Neural crest cell (in vitro differentiated cells): ENCODE data around the gene ATP13A1. TPM values are rescaled to one million over a fixed set of nuclear protein-coding genes. Genes with fewer than 3 reads are reported as not detected.
A peak's percentile ranks its signal among the peaks of the same experiment; 100 is the strongest.

Experiments used
- DNase-seq: peaks from one replicate; pipeline ENCODE4 v3.0.0; 2021; ENCODE audit warnings: low read depth, mixed read lengths, low spot score
- H3K27ac Mint-ChIP-seq: one replicate; pipeline ENCODE4 v1.8.0; 2021; ENCODE audit warnings: mild to moderate bottlenecking, mixed read lengths; ENCODE audit not compliant: unreplicated experiment
- H3K27me3 Mint-ChIP-seq: 2 replicates; pipeline ENCODE4 v1.8.0; 2021; ENCODE audit warnings: low read depth, mild to moderate bottlenecking, mixed read lengths
- H3K36me3 Mint-ChIP-seq: 2 replicates; pipeline ENCODE4 v1.8.0; 2021; ENCODE audit warnings: low read depth, mild to moderate bottlenecking, mixed read lengths
- H3K4me1 Mint-ChIP-seq: 2 replicates; pipeline ENCODE4 v1.8.0; 2021; ENCODE audit warnings: mixed read lengths
- H3K4me3 Mint-ChIP-seq: one replicate; pipeline ENCODE4 v1.8.0; 2021; ENCODE audit warnings: mild to moderate bottlenecking, mixed read lengths
- H3K9me3 Mint-ChIP-seq: 2 replicates; pipeline ENCODE4 v1.8.0; 2021; ENCODE audit warnings: mixed read lengths
- total RNA-seq: library from RNA; stranded (reverse); gene quantifications from 2 replicates; pipeline ENCODE4 v1.2.1, GENCODE V29; 2021
- TF ChIP-seq, protein P1 (sequence below): fragments of 200-600 bp; sonication (generic); conservative IDR thresholded peaks from 2 replicates; pipeline ENCODE4 v1.5.0; 2021; ENCODE audit warnings: antibody characterized with exemption, mild to moderate bottlenecking

Gene ATP13A1
- total RNA-seq, 1 donor from 2014 or later, result 75.1 TPM

DNA sequence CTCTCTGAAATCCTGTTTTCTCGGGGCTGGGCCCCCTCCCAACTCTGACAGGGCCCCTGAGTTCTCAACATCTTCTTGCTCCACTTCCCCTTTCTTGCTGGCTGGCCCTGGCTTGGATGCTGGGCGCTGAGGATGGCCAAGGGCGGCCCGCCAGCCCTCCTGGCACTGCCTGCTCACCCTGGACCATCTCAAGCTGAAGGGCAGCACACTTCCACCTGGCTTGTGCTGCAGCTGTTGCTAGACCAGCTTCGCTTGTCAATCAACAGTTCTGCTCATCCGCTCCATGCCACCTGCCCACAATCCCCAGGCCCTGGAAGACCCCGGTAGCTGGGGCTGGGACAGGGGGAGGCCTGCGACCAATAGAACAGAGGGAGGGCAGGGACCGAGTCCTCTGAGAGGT is 13.1 kb downstream of the ATP13A1 start:
- H3K9me3 Mint-ChIP-seq, result no peaks in the 10 kb centered on the region
- H3K4me1 Mint-ChIP-seq, result no peaks in the 10 kb centered on the region
- DNase-seq, result no peak
- H3K27me3 Mint-ChIP-seq, result no peaks in the 10 kb centered on the region
- H3K27ac Mint-ChIP-seq, result no peak overlapping the region
- TF ChIP-seq, protein P1, sequence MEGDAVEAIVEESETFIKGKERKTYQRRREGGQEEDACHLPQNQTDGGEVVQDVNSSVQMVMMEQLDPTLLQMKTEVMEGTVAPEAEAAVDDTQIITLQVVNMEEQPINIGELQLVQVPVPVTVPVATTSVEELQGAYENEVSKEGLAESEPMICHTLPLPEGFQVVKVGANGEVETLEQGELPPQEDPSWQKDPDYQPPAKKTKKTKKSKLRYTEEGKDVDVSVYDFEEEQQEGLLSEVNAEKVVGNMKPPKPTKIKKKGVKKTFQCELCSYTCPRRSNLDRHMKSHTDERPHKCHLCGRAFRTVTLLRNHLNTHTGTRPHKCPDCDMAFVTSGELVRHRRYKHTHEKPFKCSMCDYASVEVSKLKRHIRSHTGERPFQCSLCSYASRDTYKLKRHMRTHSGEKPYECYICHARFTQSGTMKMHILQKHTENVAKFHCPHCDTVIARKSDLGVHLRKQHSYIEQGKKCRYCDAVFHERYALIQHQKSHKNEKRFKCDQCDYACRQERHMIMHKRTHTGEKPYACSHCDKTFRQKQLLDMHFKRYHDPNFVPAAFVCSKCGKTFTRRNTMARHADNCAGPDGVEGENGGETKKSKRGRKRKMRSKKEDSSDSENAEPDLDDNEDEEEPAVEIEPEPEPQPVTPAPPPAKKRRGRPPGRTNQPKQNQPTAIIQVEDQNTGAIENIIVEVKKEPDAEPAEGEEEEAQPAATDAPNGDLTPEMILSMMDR, result no peak
- peaks cover 11% of the 10 kb centered on the region for H3K36me3 Mint-ChIP-seq
- H3K4me3 Mint-ChIP-seq, result no peak overlapping the region

DNA sequence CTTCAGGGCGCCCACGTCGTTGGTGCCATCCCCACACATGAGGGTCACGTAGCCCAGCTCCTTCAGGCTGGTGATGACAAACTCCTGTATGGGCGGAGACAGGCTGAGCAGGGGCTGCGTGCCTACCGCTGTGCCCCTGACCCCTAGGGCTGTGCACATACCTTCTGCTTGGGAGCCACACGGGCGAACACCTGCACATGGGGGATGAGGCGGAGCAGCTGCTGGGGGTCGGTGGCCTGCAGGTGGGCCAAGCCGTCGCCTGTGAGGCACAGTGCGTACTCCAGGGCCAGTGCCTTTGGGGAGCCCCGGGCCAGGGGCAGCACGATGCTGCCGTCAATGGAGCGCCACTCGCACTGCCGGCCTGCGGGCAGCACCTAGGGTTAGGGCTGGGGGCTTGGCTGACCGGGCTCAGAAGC is 13.9 kb downstream of the ATP13A1 start:
- peaks cover 11% of the 10 kb centered on the region for H3K36me3 Mint-ChIP-seq
- no peaks in the 10 kb centered on the region for H3K27me3 Mint-ChIP-seq
- H3K4me1 Mint-ChIP-seq, result no peaks in the 10 kb centered on the region
- H3K4me3 Mint-ChIP-seq, result no peak overlapping the region
- TF ChIP-seq, protein P1, result no peak
- DNase-seq, result no peak
- H3K27ac Mint-ChIP-seq, result no peak overlapping the region
- H3K9me3 Mint-ChIP-seq, result no peaks in the 10 kb centered on the region

DNA sequence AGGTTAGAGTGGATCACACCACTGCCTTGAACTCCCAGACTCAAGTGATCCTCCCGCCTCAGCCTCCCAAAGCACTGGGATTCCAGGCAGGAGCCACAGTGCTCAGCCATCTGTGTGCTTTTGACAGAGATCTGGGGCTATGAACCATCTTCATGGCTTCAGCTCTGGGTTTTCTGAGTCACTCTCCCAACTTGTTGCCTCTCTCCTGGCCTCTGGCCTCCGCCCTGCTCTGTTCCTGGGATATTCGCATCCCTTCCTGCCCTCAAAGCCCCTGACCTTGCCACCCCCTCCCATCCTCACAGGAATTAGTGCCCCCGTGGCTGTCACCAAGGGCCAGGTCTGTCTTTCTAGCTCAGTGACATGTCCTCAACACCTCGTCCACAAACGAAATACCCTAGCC is 14.3 kb downstream of the ATP13A1 start:
- Mint-ChIP-seq H3K27me3 (no peaks in the 10 kb centered on the region), H3K4me3 (peak overlapping the region; percentile 24), H3K4me1 (no peaks in the 10 kb centered on the region), H3K9me3 (no peaks in the 10 kb centered on the region), H3K27ac (no peak overlapping the region), H3K36me3 (peaks cover 11% of the 10 kb centered on the region)
- DNase-seq, result no peak
- TF ChIP-seq, protein P1, result no peak

DNA sequence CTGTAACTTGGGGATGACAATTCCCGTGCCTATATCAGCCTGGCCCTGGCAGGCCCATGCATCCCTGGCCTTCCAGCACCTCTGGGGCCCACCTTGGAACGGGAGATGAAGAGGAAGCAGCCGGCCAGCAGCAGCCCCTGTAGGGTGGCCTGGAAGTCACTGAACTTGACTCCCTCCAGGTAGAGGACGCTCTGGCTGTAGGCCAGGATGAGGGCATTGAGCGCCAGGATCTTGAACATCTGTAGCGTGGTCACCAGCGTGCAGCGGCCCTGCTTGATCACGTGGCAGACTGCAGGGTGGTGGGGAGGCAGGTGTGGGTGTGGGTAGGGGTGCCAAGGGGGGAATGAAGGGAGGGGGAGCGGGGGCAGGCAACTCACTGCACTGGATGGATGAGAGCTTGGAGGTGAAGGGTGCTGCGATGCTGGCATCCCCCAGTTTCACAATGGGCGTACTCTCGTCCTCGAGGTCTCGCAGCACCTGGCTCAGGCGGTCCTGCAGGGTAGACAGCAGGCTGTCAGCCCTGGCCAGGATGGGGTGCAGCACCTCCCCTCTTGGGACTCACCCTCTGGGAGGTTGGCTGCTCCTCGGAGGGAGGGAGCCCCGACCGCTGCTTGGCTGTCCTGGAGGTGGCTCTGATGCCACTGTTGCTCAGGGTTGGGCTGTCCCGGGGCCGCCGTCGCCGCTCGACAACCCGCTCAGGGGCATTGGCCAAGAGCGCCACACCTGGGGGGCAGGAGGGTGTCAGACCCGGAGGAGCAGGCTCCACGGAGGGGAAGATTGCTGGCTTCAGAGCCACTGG is 16.2 kb downstream of the ATP13A1 start:
- no peak overlapping the region for H3K4me3 Mint-ChIP-seq
- H3K27me3 Mint-ChIP-seq, result peaks cover 3% of the 10 kb centered on the region
- DNase-seq, result no peak
- H3K27ac Mint-ChIP-seq, result no peak overlapping the region
- H3K36me3 Mint-ChIP-seq, result peaks cover 2% of the 10 kb centered on the region
- H3K9me3 Mint-ChIP-seq, result no peaks in the 10 kb centered on the region
- H3K4me1 Mint-ChIP-seq, result peaks cover 13% of the 10 kb centered on the region
- TF ChIP-seq, protein P1, result no peak

DNA sequence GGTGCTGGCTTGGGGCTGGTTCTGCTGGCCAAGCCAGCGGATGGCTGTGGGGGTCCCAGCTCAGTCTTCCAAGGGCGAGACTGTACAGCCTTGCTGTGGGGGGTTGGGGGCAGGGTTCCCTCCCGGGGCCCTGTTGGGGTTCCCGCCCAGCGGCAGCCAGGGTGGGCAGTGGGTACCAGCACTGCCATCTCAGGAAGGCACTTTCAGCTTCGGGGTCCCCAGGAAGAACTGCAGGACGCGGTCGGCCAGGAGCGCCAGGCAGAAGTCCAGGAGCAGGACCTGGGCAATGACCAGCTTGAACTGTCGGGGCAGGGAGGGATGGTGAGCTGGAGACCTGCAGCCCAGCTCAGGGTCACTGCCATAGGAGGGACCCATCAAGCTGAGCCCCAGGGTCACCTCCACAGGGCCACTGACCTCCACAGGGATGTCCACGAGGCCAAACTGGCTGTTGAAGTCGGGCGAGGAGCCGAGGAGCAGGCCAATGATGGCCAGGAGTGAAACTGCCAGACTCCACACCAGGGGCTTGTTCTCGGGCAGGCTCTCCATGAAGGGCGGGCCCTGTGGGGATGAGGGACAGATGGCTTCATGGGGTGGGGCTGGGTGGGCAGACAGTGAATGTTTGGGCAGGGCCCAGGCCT is 18.1 kb downstream of the ATP13A1 start:
- DNase-seq, result no peak
- TF ChIP-seq, protein P1, result no peak
- no peaks in the 10 kb centered on the region for H3K9me3 Mint-ChIP-seq
- peaks cover 17% of the 10 kb centered on the region for H3K4me1 Mint-ChIP-seq
- H3K36me3 Mint-ChIP-seq, result peaks cover 2% of the 10 kb centered on the region
- peaks cover 3% of the 10 kb centered on the region for H3K27me3 Mint-ChIP-seq
- no peak overlapping the region for H3K27ac Mint-ChIP-seq
- no peak overlapping the region for H3K4me3 Mint-ChIP-seq
